Dermis microvascular lymphatic vessel endothelial cell (primary cell): Measurements from ENCODE around the gene PIM1. TPM values are rescaled to one million over a fixed set of nuclear protein-coding genes. Genes with fewer than 3 reads are reported as not detected.
"Not testable (repeated sequence)": the region's sequence is repeated elsewhere in the genome, so short reads cannot be mapped to it uniquely, and the experiment has no call there.

ENCODE experiments used
- DNase-seq, 2 donors: peaks; one replicate each; pipeline versions ENCODE4 v3.0.0 to v3.0.0-alpha.2; 2010; ENCODE audit warnings: low read depth in 2 of 2
- total RNA-seq: library from RNA; depleted of rRNA; stranded (reverse); fragments of >200 nt; gene quantifications from 2 replicates; pipeline ENCODE4 v1.2.1, GENCODE V29; 2014

PIM1 gene
- total RNA-seq, 1 donor from 2014 or later, result 0.64 TPM

DNA sequence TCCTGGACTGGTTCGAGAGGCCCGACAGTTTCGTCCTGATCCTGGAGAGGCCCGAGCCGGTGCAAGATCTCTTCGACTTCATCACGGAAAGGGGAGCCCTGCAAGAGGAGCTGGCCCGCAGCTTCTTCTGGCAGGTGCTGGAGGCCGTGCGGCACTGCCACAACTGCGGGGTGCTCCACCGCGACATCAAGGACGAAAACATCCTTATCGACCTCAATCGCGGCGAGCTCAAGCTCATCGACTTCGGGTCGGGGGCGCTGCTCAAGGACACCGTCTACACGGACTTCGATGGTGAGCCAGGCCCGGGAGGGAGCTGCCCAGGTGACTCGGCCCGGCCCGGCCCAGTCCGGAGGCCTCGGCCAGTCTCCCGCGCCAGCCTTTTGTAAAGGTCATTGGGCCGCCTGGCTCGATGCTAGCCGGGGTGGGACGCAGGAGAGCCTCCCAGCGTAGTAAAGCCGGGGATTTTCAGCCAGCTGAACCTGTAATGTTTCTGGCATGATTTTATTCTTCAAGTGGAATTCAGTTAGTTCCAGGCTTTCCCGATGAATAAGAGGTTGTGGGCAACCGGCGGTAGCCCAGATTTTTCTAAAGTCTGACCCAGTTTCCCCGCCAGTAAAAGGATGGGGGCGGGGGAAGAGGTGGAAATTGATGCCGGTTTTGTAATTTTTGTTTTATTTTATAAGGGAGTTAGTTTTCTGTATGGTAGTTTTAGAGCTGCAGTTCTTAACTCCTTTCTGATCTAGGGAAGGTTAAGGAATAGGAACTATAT is 1.4 kb downstream of the PIM1 start:
- DNase-seq, result peak in 1 of 2 donors; percentile 22

GRCh38 chr6:37171970-37172812 is 2.2 kb downstream of the PIM1 start:
- peak; percentile 48 to 85 for DNase-seq

- DNase-seq, result no peak
Measured at GRCh38 chr6:37172912-37173492, 3.0 kb downstream of the PIM1 start.

- DNase-seq, result no peak
Measured at GRCh38 chr6:37173493-37174195, 3.7 kb downstream of the PIM1 start.

DNA sequence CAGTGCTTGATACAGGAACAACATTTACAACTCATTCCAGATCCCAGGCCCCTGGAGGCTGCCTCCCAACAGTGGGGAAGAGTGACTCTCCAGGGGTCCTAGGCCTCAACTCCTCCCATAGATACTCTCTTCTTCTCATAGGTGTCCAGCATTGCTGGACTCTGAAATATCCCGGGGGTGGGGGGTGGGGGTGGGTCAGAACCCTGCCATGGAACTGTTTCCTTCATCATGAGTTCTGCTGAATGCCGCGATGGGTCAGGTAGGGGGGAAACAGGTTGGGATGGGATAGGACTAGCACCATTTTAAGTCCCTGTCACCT is 4.2 kb downstream of the PIM1 start:
- DNase-seq, result no peak

DNA sequence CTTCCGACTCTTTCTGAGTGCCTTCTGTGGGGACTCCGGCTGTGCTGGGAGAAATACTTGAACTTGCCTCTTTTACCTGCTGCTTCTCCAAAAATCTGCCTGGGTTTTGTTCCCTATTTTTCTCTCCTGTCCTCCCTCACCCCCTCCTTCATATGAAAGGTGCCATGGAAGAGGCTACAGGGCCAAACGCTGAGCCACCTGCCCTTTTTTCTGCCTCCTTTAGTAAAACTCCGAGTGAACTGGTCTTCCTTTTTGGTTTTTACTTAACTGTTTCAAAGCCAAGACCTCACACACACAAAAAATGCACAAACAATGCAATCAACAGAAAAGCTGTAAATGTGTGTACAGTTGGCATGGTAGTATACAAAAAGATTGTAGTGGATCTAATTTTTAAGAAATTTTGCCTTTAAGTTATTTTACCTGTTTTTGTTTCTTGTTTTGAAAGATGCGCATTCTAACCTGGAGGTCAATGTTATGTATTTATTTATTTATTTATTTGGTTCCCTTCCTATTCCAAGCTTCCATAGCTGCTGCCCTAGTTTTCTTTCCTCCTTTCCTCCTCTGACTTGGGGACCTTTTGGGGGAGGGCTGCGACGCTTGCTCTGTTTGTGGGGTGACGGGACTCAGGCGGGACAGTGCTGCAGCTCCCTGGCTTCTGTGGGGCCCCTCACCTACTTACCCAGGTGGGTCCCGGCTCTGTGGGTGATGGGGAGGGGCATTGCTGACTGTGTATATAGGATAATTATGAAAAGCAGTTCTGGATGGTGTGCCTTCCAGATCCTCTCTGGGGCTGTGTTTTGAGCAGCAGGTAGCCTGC is 4.8 kb downstream of the PIM1 start:
- no peak for DNase-seq

GRCh38 chr6:37175332-37176267 is 5.6 kb downstream of the PIM1 start:
- DNase-seq, result no peak

DNA sequence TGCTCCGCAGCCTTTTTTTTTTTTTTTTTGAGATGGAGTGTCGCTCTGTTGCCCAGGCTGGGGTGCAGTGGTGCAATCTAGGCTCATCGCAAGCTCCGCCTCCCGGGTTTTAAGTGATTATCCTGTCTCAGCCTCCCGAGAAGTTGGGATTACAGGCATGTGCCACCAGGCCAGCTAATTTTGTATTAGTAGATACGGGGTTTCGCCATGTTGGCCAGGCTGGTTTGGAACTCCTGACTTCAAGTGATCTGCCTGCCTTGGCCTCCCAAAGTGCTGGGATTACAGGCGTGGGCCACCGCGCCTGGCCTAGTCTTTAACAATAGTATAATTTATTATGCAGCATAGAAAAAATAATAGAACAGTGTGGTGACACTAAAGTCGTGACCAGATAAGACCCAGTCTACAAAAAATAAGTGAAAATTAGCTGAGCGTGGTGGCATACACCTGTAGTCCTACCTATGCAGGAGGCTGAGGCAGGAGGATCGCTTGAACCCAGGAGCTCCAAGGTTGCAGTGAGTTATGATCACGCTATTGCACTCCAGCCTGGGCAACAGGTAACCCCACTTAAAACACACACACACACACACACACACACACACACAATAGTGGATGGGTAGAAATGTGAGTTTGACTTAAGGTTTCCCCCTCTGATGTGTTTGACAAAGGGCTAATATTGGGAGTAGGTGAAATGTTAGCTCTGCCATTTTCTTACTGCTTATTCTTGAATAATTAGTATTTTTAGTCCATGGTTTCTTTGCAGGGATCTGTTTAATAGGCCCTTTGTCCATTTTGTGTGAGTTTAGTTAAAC is 6.5 kb downstream of the PIM1 start:
- no peak for DNase-seq

DNA sequence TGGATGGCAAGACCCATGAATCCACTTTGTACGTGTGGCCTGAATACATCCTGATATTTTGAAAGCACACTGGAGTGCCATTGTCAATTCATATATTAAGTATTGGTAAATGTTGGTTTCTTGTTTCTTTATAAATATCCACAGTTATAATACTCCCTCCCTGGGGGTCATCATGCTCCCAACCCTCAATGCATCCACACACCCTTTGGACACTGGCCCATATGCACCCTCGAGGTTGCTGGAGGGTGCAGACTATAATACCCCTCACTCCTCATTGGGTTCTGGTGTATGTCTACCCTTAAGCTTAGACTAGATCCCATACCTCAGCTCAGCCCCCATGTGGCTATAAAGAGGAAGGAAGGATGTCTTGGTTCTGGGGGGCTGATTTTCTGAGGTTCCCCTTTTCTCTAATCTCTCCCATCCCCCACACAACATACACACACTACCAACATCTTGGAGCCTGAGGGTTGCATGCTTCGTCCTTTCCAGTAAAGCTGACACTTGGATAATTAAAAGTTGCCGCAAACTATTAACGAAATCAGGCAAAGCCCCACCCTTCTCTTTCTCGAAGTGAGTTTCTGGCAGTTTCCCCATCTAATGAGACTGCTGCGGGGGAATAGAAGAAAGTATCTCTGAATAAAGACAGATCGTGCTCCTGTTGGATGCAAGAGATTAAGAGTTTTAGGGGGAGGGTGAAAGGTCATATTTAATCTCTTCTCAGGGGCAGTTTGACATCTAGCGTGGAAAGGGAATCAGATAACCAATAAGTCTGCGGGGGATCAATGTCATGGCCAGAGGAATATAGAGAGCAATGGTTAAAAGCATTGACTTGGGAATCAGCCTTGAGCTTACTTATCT is 7.4 kb downstream of the PIM1 start:
- no peak for DNase-seq

DNA sequence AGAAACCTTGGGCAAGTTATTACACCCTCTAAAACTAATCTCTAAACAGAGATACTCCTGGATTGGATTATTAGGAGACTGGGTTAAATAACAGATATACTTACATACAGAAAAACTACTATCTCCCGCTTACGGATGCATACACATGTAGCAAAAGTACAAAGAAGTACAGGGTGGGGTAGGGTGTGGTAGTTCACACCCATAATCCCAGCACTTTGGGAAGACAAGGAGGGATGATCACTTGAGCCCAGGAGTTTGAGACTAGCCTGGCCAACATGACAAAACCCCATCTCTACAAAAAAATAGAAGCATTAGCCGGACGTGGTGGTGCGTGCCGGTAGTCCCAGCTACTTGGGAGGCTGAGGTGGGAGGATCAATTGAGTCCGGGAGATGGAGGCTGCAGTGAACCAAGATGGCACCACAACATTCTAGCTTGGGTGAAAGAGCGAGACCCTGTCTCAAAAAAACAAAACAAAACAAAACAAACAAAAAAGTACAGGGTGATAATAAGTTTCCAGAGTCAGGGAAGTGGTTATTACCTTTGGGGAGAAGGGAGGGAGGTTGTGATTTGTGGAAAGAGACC is 8.1 kb downstream of the PIM1 start:
- DNase-seq, result no peak

GRCh38 chr6:37180075-37180474 is 10.1 kb downstream of the PIM1 start:
- DNase-seq, result no peak

GRCh38 chr6:37180610-37181009 is 10.7 kb downstream of the PIM1 start:
- DNase-seq, result not testable (repeated sequence)

GRCh38 chr6:37182736-37183590 is 13.0 kb downstream of the PIM1 start:
- DNase-seq, result no peak

GRCh38 chr6:37185949-37186720 is 16.2 kb downstream of the PIM1 start:
- not testable (repeated sequence) for DNase-seq

DNA sequence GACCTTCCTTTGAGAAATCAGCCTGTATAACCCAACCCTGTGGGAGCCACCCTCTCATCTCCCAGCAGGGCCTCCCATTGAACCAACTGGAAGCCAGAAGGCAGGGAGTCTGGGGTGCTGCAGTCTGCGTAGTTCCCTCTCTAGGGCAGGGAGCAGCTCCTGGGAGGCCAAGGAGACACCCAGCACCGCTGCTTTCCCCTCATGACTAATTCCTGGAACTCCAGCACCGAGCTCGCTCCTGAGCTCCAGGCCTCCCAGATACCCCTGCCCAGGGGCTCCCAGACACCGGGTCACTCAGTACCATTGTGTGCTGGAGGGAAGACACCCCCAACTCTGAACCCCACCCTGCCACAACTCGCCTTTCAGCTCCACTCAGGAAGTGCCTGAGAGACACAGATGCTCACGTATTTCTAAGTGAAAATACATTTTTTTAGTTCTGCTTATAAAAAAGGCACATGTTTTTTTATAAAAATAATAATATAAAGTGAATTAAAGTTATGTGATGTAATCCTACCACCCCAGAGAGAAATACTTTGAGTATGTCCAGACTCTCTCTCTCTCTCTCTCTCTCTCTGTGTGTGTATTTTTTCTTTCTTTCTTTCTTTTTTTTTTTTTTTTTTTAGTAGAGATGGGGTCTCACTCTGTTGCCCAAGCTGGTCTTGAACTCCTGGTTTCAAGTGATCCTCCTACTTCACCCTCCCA is 17.5 kb downstream of the PIM1 start:
- no peak for DNase-seq
